Ishikawa (cell line): ENCODE results near the gene POC1B.

Source experiments
- CEBPB ChIP-seq: IDR thresholded peaks from 2 replicates; pipeline ENCODE4 v1.6.1; 2012
- CREB1 ChIP-seq: IDR thresholded peaks from 2 replicates; pipeline ENCODE4 v1.6.1; 2012; ENCODE audit warnings: low read depth
- EP300 ChIP-seq: IDR thresholded peaks from 2 replicates; pipeline ENCODE4 v1.6.1; 2012; ENCODE audit warnings: borderline replicate concordance
- FOXM1 ChIP-seq: IDR thresholded peaks from 2 replicates; pipeline ENCODE4 v1.6.1; 2012; ENCODE audit warnings: low read depth, borderline replicate concordance
- MAX ChIP-seq: IDR thresholded peaks from 2 replicates; pipeline ENCODE4 v1.6.1; 2012
- RAD21 ChIP-seq: IDR thresholded peaks from 2 replicates; pipeline ENCODE4 v1.6.1; 2012; ENCODE audit warnings: low read depth
- REST ChIP-seq: IDR thresholded peaks from 2 replicates; pipeline ENCODE4 v1.6.1; 2012; ENCODE audit warnings: low read depth, mild to moderate bottlenecking
- TAF1 ChIP-seq: IDR thresholded peaks from 2 replicates; pipeline ENCODE4 v1.6.1; 2012; ENCODE audit warnings: low read depth, mild to moderate bottlenecking
- TCF12 ChIP-seq: IDR thresholded peaks from 2 replicates; pipeline ENCODE4 v1.6.1; 2012; ENCODE audit warnings: low read depth
- TEAD4 ChIP-seq: IDR thresholded peaks from 2 replicates; pipeline ENCODE4 v1.6.1; 2012
- USF1 ChIP-seq: IDR thresholded peaks from 2 replicates; pipeline ENCODE4 v1.6.1; 2012
- YY1 ChIP-seq: IDR thresholded peaks from 2 replicates; pipeline ENCODE4 v1.6.1; 2012; ENCODE audit warnings: low read depth

- TF ChIP-seq CEBPB (no peak), EP300 (no peak), TEAD4 (no peak), TAF1 (no peak), CREB1 (no peak), FOXM1 (no peak), MAX (no peak), REST (no peak), TCF12 (no peak), RAD21 (no peak), YY1 (no peak), USF1 (no peak)
Measured at GRCh38 chr12:89439941-89440340, 85.9 kb downstream of the POC1B start.
